Uterus (tissue), 2 donors: ENCODE data around the gene RASGRP1.

Experiments used
- POLR2A ChIP-seq, 2 donors: fragments of 450-650 bp; IDR thresholded peaks; one replicate each; pipeline ENCODE4 v1.6.1; 2016; ENCODE audit warnings: antibody characterized with exemption in 2 of 2, mild to moderate bottlenecking in 1 of 2, moderate library complexity in 1 of 2
- TF ChIP-seq, protein P1 (sequence below), 4 experiments: fragments of 200-600 bp in 2 of 4; fragments of 450-650 bp in 2 of 4; sonication (generic) in 2 of 4; IDR thresholded peaks; one replicate each; pipeline ENCODE4 v1.5.1; 2016 to 2019; ENCODE audit warnings: antibody characterized with exemption in 4 of 4, mild to moderate bottlenecking in 2 of 4, moderate library complexity in 1 of 4

DNA sequence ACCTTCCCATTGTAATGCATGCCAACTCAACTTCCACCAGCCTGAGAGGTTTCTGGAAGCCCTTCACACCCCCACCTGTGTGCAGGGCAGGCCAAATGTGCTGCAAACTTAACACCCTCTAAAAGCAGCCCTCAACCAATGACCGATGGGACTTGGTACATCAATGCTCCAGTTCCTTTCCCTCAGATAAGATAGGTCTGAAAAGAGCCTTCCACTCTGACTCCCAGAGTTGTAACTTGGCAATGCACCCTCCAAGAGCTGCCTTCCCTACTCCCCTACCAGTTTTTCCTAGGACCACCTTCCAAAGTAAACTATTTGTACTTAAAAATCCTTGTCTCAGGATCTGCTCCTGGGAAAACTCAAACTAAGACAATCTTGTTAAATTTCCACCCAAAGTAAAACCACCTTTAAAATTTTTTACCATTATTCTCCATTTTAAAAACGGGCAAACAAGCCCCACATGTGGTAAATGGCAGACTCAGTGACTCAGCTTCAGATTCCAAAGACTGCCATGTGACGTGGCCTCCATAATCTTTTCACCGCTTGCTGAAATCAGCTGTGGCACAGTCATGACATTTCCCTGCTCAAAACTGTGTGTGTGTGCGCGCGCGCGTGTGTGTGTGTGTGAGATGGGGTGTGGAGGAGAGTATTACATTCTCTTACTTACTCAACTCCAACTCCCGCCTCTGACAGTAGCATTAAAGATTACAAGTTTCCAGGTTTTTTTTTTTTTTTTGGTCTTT lies 17.2 kb downstream of the RASGRP1 start:
- no peak for TF ChIP-seq POLR2A (IDR thresholded peaks at IDR 0.05)
- TF ChIP-seq, protein P1, sequence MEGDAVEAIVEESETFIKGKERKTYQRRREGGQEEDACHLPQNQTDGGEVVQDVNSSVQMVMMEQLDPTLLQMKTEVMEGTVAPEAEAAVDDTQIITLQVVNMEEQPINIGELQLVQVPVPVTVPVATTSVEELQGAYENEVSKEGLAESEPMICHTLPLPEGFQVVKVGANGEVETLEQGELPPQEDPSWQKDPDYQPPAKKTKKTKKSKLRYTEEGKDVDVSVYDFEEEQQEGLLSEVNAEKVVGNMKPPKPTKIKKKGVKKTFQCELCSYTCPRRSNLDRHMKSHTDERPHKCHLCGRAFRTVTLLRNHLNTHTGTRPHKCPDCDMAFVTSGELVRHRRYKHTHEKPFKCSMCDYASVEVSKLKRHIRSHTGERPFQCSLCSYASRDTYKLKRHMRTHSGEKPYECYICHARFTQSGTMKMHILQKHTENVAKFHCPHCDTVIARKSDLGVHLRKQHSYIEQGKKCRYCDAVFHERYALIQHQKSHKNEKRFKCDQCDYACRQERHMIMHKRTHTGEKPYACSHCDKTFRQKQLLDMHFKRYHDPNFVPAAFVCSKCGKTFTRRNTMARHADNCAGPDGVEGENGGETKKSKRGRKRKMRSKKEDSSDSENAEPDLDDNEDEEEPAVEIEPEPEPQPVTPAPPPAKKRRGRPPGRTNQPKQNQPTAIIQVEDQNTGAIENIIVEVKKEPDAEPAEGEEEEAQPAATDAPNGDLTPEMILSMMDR (IDR thresholded peaks at IDR 0.05) = no peak
